Stimulated activated CD8-positive, alpha-beta memory T cell treated with anti-CD3 and anti-CD28 coated beads, Interleukin-7, amount 100 ng/mL, for 24 hours (primary cell): ENCODE results near the gene ZNF614.
A peak's percentile ranks its signal among the peaks of the same experiment; 100 is the strongest.
"Not testable (repeated sequence)": the region's sequence is repeated elsewhere in the genome, so short reads cannot be mapped to it uniquely, and the experiment has no call there.

ENCODE experiments used
- DNase-seq: peaks from one replicate; pipeline ENCODE4 v3.0.0-alpha.2; 2020; ENCODE audit warnings: low read depth

The ZNF614 gene

DNA sequence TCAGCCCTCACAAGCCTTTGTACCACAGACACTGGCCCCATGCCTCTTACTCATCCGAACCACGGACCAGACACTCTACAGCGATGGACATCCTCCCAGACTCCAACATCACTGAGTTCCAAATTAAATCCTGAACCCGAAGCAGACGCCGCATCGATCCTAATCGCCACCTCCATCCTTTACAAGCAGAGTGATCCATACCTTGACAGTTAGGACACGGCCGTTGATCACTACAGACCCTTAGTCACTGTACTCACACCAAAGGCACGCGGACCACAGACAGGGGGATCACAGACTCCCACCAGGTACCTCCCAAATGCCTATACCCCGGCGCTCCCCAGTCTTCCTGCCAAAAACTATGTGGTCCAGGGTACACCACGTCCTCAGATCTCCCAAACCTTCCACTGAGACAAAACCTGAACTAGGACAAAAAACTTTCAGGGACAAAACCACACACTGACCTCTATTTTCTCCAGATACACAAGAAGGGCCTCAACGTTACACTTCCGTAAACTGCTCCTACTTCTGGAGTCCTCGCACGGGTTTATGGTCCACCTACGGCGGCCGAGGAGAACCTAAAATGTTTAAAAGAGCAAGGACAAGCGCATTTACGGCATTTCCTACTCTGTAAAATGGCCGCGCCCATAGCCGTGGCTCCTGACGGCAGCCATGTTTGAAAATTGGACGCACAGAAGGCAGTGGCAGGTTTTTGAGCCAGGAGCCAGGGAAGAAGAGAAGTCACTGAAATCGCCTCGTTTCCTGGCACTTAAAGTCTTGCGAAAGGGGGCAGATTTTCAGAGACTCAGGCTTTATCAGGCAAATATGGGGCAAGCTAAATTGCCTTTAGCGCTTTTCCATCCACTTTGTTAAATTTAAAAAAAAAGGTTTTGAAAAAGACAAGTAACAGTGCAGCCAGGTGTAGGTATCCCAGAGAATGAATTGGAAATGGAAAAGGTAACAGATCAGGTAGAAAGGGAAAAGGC is 41.6 kb downstream of the ZNF614 start, which contains the start of gene ZNF350:
Gene ZNF350 (minus strand): TSS at position 532 of the 983 bp plus-strand sequence. CDS start 12,480 bp downstream, outside the sequence.
- peak; percentile 65 for DNase-seq

DNA sequence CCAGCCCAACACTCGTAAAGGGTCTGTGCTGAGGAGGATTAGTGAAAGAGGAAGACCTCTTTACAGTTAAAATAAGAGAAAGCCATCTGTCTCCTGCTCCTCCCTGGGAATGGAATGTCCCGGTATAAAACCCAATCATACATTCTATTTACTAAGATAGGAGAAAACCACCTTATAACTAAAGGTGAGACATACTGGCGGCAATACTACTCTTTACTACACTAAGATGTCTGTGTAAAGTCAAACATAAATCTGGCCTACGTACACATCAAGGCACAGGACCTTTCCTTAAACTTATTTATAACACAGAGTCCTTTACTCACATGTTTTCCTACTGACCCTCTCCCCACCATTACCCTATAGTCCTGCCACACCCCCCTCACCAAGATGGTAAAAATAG is 44.8 kb downstream of the ZNF614 start:
- no peak for DNase-seq

DNA sequence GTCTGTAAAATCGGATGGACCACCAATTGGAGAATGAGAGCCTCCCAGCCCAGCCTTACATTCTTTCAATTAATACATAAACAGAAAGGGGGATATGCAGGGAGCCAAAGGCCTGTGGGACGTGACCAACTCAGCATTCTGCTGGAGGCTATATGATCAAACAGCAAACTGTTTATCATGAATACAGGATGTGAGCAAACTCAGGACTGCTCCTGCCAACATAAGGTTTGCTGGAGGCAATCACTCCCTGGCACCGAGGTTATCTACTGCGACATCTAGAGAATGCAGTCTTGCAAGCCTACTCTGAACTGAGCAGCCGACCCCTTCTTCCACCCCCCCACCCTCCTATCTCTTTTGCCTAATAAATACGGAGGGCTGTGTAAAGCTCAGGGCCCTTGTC is 47.3 kb downstream of the ZNF614 start:
- not testable (repeated sequence) for DNase-seq

DNA sequence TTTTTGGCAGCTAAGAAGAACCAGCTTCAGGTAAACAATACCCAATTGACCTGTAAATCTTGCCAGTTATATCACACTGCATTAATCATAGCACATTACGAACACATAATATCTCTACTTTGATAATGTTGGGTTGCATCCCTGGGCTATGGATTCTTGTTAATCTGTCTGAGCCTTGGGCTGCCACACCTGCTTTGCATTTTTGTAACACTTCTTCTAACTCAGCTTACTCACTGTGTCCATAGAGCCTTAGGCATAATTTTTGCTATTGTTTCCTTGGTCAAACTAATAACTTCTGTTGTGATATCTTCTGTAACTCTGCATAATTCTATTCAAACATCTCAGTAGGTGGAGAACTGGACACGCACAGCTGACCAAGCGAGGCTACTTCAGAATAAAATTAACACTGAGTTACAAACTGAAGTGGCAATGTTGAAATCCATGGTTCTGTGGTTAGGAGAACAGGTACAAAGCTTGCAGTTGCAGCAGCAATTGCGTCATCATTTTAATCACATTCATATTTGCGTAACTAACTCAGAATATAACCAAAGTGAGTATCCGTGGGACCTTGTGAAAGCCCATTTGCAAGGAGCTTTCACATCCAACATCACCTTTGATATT is 48.0 kb downstream of the ZNF614 start:
- no peak for DNase-seq

- DNase-seq = no peak
Observed at GRCh38 chr19:51978882-51979281, 49.3 kb downstream of the ZNF614 start.

GRCh38 chr19:51977346-51977745 is 50.8 kb downstream of the ZNF614 start:
- DNase-seq = no peak

GRCh38 chr19:51976852-51977251 is 51.3 kb downstream of the ZNF614 start:
- DNase-seq = no peak

DNA sequence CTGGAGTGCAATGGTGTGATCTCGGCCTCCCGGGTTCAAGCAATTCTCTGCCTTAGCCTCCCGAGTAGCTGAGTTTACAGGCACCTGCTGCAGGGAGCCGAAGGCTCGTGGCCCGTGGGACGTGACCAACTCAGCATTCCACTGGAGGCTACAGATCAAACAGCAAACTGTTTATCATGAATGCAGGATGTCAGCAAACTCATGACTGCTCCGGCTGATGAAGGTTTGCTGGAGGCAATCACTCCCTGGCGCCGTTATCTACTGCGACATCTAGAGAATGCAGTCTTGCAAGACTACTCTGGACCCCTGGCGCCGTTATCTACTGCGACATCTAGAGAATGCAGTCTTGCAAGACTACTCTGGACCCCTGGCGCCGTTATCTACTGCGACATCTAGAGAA is 52.4 kb downstream of the ZNF614 start:
- not testable (repeated sequence) for DNase-seq

DNA sequence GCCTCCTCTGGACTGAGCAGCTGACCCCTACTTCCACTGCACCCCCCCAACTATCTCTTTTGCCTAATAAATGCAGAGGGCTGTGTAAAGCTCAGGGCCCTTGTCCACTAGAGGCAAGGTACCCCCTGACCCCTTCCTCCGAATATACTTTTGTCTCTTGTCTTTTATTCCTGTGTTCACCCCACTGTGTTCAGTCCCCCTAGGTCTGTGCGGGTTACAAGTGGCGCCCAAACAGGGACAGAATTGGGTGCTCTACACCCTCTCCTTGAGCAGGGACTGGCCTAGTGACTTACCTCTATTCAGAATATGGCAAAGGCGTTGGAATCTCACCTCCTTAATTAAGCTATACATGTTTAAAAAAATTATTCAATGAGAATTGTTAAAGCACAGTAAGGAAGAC is 56.6 kb downstream of the ZNF614 start:
- DNase-seq = no peak

DNA sequence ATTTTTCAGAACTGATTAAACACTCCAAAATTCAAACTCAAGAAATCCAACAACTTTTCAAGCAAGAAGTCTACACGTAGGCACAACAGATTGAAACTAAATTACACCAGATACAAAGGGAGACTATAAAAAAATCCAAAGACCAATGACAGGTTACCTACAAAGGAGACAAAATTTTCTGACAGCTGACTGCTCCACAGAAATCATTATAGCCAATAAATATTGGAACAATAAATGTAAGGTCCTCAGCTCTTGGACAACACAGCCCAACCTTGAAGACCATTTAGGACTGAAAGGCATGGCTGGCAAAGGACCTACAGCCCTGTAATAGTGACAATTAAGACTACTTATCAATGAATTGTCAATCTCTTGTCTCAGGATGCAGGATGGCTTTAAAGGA is 57.5 kb downstream of the ZNF614 start:
- DNase-seq = no peak

- DNase-seq = no peak
Observed at GRCh38 chr19:51965583-51965982, 62.6 kb downstream of the ZNF614 start.
